D721Med (cell line): ENCODE data around the gene SPATA31D4.
"Not testable (repeated sequence)": the region's sequence is repeated elsewhere in the genome, so short reads cannot be mapped to it uniquely, and the experiment has no call there.

ENCODE experiments used
- DNase-seq: peaks from one replicate; pipeline ENCODE4 v3.0.0; 2011; ENCODE audit warnings: low spot score; ENCODE audit not compliant: insufficient read length
- FAIRE-seq: peaks from 2 replicates; lab custom pipeline; 2011; peaks lifted over from hg19 to GRCh38; lab: Jason Lieb, UNC
- CTCF ChIP-seq: IDR thresholded peaks from 2 replicates; pipeline ENCODE4 v1.5.1; 2012; ENCODE audit warnings: mild to moderate bottlenecking, control low read depth; ENCODE audit not compliant: insufficient read depth; ENCODE audit errors: missing control alignments

SPATA31D4 gene

GRCh38 chr9:81928305-81928704, at the start of gene SPATA31D4:
TSS of gene SPATA31D4 (plus strand) at chr9:81928428. CDS start at chr9:81928514, 86 bp downstream.
- FAIRE-seq, DNase-seq: not testable (repeated sequence)

GRCh38 chr9:81878530-81878929, 49.7 kb upstream of the SPATA31D4 start:
- no peak for TF ChIP-seq CTCF
- FAIRE-seq: no peak
- DNase-seq: no peak

- DNase-seq (no peak), FAIRE-seq (no peak)
- TF ChIP-seq CTCF: no peak
These were observed 48.7 kb upstream of the SPATA31D4 start for GRCh38 chr9:81879501-81879916.

GRCh38 chr9:81885602-81886001, 42.6 kb upstream of the SPATA31D4 start:
- FAIRE-seq (no peak), DNase-seq (no peak)
- TF ChIP-seq CTCF: no peak

GRCh38 chr9:81886665-81887064, 41.6 kb upstream of the SPATA31D4 start:
- FAIRE-seq (no peak), DNase-seq (no peak)

GRCh38 chr9:81890104-81890503, 38.1 kb upstream of the SPATA31D4 start:
- no peak for FAIRE-seq
- no peak for TF ChIP-seq CTCF
- DNase-seq: no peak

More at GRCh38 chr9:81886665-81887064, 41.6 kb upstream of the SPATA31D4 start:
- no peak for TF ChIP-seq CTCF

- no peak for DNase-seq
- no peak for TF ChIP-seq CTCF
- no peak for FAIRE-seq
These were observed 35.8 kb upstream of the SPATA31D4 start for GRCh38 chr9:81892440-81892839.

GRCh38 chr9:81893929-81894328, 34.3 kb upstream of the SPATA31D4 start:
- TF ChIP-seq CTCF: no peak
- FAIRE-seq: no peak
- DNase-seq: no peak
